GM04504 (cell line): ENCODE results near the gene POU2F1.
"Not testable (repeated sequence)": the region's sequence is repeated elsewhere in the genome, so short reads cannot be mapped to it uniquely, and the experiment has no call there.

ENCODE experiments used
- DNase-seq: peaks from one replicate; pipeline ENCODE4 v3.0.0-alpha.2; 2012; ENCODE audit warnings: low read depth

POU2F1 gene

DNA sequence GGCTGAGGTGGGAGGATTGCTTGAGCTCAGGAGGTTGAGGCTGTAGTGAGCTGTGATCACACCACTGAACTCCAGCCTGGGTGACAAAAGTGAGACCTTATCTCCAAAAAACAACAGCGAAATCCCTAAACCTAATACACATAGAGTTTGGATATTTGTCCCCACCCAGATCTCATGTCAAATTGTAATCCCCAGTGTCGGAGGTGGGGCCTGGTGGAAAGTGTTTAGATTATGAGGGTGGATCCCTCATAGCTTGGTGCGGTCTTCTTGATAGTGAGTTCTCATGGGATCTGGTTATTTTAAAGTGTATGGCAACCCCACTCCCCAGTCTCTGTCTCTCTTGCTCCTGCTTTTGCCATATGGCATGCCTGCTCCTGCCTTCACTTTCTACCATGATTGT lies 94.0 kb downstream of the POU2F1 start:
- DNase-seq: no peak

DNA sequence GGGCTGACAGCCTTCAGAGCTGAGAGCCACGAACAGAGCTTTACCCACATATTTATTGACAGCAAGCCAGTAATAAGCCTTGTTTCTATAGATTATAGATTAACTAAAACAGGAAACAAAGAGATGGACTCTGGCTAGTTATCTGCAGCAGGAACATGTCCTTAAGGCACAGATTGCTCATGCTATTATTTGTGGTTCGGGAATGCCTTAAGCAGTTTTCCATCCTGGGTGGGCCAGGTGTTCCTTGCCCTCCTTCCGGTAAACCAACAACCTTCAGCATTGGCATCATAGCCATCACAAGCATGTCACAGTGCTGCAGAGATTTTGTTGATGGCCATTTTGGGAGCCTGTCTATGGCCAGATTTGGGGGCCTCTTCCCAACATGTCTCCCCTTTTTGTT lies 96.8 kb downstream of the POU2F1 start:
- DNase-seq: no peak

DNA sequence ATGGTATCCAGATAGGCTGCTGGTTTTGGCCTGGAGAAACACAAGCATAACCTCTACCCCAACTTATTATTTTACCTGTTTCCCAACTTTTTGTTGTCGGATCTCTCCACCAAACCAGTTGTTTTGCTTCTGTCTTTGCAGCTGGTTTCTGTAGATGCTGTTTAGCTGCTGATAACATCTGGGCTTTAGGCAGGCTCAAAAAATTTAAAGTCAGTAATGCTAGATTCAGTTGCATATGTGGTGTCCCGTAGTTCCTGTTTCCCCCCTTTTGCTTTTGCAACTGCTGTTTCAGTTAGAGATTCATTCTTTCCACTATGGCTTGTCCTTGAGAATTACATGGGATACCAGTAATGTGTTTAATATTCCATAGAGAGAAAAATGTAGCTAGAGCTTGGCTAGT lies 98.5 kb downstream of the POU2F1 start:
- not testable (repeated sequence) for DNase-seq

DNA sequence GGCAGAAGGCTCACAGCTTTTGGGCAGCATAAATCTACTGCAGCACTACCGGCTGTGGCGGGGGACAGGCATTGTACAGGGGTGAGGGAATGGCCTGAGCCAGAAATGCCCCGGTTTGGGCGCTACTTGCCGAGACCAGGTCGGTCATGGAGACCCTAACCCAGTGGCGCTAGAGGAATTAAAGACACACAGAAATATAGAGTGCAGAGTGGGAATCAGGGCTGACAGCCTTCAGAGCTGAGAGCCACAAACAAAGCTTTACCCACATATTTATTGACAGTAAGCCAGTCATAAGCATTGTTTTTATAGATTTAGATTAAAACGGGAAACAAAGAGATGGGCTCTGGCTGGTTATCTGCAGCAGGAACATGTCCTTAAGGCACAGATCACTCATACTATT lies 101.8 kb downstream of the POU2F1 start:
- no peak for DNase-seq

DNA sequence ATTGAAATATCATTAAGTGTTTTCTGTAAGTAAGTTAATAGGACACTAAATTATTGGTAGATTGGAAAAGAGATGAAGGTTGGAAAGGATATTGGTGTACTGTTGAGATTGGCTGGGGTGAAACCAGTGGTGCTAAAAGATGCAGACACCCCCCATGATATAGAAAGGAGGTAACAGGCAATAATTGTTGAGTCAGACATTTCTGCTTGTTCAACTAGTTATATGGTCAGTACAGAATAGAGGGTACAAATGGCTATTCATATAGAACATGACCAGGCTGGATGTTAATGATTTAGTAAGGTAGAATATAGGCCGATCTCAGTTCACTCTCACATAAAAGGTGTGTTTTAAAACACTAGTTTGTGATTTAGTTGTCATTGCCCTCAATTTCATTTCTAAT lies 104.5 kb downstream of the POU2F1 start:
- no peak for DNase-seq

DNA sequence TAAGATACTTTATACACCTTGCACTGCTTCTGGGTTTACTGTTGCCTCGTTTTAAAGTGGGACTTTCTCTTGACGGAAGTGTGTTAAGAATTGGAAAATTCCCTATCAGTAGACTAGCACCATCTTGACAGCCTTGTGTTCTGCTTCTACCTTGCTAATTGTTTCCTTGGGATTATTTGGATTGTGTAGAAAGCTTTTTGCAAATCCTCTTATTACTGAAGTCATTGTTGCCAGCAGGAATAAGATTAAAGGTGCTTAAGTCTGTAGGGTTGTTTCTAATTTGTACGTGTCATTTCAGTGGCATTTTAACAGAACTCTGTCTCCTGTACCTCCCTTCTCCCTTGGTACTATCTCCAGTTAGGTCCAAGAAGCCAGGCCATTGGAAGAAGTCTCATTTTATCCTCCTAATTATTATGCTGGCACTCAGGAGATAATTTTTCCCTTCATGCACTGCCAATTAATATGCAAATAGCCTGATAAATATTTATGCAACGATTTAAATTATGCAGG lies 107.7 kb downstream of the POU2F1 start:
- DNase-seq: no peak

- no peak for DNase-seq
Measured at GRCh38 chr1:167328816-167329483, 108.3 kb downstream of the POU2F1 start.

DNA sequence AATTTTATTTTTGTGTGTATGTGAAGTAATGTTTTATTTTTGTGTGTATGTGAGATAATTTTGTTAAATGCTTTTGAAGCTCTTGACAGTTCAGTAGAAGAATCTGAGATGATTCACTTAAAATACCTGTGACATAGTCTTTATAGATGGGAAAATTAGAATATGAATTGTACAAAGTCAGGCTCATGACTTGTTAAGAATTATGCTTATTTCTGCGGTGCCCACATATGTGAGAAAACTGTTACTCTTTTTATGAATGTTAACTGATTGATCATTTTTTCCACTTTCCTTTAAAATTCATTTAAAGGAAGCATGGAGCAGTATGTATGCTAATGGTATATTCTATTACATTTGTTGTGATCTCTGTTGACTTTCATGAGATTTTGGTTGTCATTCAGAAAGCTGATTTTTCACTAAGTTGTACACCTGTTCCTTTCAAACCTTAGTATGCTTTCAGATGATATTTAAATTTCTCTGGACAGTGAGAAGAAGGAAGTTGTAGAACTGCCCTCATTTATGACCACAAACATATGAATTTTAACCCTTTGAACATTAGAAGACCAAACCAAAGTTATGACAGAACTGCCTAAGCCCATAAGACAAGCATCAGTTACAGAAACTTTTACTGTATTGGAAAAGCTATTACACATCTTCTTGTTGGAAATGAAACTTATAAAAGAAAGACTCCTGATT lies 110.1 kb downstream of the POU2F1 start:
- no peak for DNase-seq

GRCh38 chr1:167331650-167332049 lies 111.0 kb downstream of the POU2F1 start:
- DNase-seq: no peak

DNA sequence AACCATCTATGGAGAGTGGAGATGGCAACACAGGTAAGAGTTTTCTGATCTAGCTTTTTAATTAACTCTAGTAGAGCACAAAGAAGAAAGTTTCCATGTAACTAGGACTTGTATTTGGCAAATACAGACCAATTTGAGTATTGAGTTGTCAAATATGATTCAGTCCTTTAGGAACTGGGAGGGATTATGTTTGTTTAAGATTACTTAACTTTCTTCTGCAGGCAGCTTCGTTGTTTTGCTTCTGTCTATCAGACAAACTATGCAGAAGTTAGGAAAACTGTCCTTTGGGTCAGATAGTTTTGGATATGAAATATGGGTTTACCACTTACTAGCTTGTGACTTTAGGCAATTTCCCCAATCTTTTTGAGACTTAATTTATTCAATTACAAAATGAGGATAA lies 111.8 kb downstream of the POU2F1 start:
- DNase-seq: no peak

DNA sequence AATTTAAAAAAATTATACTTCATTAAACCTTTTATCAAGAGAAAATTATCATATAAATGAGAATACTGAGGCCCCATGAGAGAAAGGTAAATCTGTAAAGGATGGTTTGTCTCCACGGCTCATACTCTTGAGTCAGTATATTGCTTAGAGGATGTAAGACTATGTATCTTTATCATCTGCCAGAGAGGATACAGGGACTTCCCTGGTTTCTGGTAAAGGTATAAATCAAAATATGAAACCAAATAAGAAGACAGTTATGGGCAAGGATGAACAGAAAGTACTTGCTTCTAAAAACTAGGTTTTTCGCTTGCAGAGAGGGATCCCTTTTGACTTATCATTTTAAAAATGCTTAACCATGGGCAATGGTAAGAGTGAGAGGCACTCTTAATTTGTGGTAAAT lies 112.4 kb downstream of the POU2F1 start:
- no peak for DNase-seq

DNA sequence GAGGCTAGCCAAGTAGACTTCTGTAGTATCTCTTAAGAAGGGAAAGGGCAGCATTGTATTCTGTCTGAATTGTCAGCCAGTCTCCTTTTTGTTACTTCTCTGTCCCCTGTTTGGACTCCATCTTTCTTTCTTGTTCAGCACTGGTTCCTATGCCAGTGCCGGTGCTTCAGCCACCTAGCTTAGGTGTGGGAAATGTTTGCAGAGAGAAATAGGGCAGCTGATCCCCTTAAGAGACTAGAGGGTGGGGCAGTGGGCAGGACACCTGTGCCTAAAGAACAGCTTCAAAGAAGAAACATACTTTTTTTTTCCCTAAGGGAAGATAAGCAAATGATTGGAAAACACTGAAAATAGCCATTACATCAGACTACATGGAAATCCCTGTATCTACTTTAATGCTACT lies 113.0 kb downstream of the POU2F1 start:
- DNase-seq: no peak

DNA sequence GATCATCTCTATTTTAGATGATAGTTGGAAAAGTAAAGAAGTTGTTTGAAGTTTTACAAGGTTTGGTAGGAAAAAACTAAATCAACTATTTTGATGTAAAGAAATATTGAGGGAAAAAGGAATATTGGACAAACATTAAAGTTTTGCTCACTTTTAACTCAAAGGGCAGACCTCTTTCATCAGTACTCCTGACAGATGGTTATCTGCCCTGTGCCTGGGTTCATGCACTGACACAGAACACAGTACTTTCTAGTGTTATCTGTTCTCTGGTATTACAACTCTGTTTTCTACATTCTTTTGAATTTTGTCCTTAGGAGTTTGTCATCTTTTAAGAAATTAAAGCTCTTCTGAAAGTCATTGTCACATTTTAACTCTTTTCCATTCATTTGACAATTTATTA lies 118.7 kb downstream of the POU2F1 start:
- DNase-seq: no peak

DNA sequence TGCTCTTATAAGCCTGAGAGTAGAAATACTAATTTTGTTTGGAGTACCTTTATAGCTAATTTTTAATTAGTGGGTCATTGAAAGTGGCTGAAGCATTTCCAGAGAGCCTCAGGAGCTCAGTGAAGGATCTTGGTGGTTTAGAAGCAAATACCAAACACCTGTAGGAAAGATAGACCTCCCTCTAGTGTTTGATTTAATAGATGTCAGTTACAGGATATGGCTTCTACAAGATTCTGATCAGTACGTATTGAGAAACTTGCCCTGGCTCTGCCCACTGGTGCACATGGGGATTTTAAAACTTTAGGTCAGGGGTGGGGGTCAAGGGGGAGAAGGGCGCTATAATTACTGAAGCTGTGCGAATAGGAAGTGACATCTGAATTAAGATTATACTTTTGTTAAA lies 122.2 kb downstream of the POU2F1 start:
- DNase-seq: no peak

GRCh38 chr1:167344112-167344511 lies 123.4 kb downstream of the POU2F1 start:
- no peak for DNase-seq

DNA sequence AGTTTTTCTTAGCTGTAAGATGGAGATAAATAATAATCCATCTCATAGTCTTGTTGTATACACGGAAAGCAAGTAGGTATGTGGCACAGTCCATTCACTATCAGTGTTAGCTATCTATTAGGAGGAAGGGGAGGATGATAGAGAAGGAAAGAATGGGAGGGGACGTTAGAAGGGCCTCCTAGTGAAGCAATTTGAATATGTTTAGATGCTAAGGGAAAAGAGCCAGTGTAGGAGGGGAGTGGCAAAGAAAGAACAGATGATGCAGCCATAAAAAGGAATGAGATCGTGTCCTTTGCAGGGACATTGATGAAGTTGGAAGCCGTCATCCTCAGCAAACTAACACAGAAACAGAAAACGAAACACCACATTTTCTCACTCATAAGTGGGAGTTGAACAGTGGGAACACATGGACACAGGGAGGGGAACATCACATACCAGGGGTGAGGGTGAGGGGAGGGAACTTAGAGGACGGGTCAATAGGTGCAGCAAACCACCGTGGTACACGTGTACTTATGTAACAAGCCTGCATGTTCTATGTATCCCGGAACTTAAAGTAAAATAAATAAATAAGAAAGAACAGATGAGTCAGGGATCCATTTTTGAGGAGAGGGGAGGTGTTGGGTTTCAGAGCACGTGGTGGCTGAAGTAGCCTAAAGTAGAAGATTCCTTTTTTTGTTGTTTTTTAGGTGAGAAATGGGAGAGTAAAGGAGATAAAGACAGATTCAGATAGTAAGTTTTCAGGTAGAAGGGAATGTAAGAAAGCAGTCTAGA lies 124.1 kb downstream of the POU2F1 start:
- no peak for DNase-seq

GRCh38 chr1:167345386-167345733 lies 124.7 kb downstream of the POU2F1 start:
- no peak for DNase-seq

DNA sequence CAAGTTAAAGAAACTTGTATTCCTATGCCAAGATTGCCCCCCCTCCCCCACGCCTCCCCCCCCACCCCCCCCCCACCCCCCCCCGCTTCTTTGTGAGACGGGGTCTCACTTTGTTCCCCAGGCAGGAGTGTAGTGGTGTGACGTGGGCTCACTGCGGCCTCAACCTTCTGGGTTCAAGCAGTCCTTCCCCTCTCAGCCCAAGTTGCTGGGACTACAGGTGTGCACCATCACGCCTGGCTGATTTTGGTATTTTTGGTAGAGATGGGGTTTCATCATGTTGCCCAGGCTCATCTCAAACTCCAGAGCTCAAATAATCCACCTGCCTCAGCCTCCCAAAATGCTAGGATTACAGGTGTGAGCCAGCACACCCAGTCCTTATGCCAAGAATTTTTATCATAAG lies 136.6 kb downstream of the POU2F1 start:
- no peak for DNase-seq

DNA sequence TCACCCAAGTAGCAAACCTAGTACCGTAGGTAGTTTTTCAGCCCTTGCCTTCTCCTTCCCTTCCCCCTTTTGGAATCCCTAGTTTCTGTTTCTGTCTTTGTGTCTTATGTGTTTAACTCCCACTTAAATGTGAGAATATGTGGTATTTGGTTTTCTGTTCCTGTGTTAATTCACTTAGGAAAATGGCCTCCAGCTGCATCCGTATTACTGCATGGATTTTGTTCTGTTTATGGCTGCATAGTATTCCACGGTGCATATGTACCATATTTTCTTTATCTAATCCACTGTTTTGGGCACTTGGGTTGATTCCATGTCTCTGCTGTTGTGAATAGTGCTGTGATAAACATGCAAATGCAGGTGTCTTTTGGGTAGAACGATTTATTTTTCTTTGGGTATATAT lies 138.6 kb downstream of the POU2F1 start:
- DNase-seq: no peak

DNA sequence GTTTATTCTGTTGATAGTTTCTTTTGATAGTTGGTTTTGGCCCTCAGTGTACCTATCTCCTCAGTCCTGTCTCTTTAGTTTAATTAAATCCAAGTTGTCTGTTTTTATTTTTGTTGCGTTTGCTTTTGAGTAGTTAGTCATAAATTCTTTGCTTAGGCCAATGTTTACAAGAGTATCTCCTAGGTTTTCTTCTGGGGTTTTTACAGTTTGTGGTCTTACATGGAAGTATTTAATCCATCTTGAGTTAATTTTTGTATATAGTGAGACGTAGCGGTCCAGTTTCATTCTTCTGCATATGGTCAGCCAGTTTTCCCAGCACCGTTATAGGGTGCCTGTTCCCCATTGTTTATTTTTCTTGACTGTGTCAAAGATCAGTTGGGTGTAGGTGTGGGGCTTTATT lies 139.4 kb downstream of the POU2F1 start:
- peak; percentile 5 for DNase-seq

DNA sequence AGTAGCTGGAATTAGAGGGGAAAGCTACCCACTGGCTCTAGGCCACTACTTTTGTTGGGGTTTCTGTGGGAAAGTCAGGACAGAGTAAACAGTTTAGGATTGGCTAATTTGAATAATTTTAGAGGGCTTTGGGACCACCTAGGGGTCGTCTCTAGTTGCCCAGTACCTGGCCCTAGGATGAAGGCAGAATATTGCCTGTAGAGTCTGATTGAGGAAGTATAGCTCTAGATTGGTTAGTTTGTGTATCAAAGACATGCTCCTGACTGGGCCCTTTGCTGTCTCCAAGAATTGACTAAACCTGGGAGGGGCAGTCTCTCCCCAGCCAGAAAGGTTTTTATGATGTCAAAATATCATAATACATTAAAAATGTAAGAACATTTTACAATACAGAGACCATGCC lies 142.0 kb downstream of the POU2F1 start:
- no peak for DNase-seq

- no peak for DNase-seq
Measured at GRCh38 chr1:167364826-167365225, 144.1 kb downstream of the POU2F1 start.

DNA sequence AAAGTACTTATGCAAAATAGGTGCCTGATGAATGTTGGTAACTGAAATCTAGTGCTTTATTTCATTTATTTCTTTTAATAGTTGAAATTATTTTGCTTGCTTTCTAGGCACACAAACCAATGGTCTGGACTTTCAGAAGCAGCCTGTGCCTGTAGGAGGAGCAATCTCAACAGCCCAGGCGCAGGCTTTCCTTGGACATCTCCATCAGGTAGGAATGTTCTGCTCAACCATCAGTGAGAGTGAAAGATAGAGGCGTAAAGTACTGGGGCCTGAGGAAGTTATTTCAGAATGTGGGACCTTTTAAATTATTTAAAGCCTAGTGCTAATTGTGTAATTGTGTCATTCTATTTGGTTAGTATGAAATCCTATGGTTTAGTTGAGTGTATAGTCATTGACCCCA lies 144.7 kb downstream of the POU2F1 start:
- DNase-seq: no peak
